ENCODE measurements around the gene COQ8B.

The COQ8B gene

DNA sequence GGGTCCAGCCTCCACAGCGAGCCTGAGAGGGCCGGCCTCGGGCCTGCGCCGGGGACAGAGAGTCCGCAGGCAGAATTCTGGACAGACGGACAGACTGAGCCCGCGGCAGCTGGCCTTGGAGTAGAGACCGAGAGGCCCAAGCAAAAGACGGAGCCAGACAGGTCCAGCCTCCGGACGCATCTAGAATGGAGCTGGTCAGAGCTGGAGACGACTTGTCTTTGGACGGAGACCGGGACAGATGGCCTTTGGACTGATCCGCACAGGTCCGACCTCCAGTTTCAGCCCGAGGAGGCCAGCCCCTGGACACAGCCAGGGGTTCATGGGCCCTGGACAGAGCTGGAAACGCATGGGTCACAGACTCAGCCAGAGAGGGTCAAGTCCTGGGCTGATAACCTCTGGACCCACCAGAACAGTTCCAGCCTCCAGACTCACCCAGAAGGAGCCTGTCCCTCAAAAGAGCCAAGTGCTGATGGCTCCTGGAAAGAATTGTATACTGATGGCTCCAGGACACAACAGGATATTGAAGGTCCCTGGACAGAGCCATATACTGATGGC, 716 bp upstream of the COQ8B start:
- no peak for DNase-seq

DNA sequence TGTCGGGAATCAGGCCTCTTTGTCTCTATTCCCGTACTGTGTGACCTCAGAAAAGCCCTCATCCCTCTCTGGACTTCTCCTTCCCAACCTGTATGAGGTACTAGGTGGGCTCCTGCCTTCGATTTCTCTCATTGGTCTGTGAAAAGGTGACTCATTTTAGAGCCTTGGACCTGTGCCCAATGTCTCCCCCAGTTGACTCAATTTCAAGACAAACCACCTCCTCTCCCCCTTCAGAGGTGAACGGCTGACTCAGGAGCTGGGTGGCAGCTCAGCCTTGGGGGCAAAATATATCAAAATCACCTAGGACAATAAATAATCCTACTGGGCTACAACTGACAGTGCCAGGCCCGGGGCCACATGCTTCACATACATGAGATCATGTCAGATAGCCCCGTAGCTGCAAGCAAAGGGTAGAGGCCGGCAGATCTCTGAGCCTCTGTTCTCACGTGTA, 630 bp downstream of the COQ8B start:
- no peak for DNase-seq

DNA sequence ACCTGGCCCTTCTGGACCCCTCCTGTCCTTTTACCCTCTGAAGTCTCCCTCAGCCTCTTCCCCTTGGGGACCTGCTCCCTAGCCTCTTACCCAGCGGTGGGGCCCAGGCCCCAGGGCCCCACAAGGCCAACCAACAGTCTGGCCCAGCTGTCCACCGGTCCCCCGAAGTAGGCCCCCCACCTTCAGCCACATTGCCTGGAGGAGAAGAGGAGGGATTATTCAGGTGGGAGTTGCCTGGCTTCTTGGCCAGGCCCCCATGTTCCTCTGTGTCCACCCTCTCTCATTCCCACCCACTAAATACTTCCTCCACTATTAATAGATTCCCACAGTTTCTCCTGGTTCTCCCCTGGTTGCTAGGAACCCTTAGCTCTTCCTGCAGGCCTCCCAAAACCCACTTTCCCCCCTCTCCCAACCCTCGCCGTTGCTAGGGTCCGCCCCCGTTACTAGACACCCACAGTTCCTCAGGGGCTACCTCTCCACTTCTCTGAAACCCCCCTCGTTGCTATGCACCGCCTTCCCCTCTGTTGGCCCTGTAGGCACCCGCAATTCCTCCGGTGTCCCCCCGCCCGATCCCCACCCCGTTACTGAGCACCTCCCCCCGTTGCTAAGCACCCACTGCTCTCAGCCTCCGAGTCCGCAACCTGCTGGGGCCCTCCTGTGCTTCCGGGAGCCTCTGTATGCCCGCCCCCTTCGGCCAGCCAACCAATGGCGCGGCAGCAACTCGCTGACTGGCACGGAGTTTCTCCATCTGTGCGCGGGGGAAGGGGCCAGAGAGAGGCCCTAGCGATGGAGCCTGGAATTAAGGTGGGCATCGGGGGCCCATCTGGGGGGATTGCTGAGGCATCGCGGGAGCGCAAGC, 2.0 kb downstream of the COQ8B start:
- no peak for DNase-seq

DNA sequence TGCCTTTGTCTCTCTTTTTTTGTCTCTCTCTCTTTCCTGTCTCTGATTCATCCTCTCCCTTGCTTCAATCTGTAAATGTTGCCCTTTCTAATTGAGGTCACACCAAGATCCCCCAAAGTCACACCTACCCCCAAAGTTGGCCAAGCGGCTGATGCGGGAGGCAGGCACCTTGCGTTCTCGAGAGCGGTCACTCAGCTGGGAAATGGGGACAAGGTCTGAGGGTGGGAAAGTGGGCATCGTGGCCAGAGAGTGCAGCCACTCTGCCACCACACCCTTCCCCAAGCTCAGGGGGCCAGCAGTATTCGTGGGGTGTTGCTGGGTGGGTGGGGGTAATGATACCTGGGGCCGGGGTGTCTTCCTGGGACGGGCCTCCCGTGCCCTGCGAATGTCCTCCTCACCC, 2.7 kb downstream of the COQ8B start:
- DNase-seq, result no peak

DNA sequence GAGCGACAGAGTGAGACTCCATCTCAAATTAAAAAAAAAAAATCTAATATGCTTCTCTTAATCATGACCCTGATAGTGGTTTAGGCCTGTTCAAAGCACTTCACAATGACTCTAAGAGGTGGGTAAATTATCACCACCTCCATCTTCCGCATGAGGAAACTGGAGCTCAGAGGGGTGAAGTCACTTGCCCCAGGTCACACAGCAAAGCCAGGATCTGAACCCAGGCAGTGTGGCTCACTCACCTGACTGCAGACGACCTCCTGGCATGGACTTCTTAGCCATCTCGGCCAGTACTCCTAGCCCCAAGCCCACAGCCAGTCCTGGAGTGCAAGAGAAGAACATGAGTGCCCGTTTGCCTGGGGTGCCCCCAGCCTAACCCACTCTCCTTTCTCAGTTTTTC, 6.9 kb downstream of the COQ8B start:
- DNase-seq, result no peak

DNA sequence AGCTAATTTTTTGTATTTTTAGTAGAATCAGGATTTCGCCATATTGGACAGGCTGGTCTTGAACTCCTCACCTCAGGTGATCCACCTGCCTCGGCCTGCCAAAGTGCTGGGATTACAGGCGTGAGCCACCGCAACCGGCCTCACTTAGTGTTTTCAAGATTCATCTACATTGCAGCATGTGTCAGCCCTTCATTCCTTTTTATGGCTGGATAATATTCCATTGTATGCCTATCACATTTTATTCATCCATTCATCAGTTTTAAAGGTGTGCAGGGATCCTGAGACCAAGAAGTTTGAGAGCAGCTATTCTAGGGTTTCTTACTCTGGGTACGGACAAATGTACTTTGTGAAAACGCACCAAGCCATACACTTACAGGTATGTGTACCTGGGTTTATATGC, 9.1 kb downstream of the COQ8B start:
- DNase-seq, result no peak

DNA sequence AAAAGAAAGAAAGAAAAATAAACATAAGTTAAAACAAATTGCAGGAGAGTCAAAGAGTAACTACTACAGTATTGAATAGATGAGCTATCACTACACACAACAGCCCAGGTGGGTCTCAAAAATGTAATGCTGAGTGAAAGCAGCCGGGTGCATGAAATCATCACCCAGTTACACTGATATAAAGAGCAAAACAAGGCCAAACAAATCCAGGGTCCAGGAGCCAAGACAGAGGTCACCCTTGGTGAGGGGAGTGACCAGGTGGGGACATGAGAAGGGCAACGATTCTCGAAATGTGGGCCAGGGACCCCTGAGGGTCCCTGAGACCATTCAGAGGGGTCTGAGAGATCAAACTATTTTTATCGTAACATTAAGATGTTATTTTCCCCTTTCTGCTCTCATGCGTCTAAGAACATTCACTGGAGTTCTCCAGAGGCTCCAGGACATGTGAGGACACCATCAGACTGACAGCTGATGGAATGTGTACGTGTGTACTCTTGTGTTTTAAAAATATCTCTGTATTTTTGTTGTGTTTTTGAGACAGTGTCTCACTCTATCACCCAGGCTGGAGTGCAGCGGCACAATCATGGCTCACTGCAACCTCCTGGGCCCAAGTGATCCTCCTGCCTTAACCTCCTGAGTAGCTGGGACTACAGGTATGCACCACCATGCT, 10.6 kb downstream of the COQ8B start:
- no peak for DNase-seq

DNA sequence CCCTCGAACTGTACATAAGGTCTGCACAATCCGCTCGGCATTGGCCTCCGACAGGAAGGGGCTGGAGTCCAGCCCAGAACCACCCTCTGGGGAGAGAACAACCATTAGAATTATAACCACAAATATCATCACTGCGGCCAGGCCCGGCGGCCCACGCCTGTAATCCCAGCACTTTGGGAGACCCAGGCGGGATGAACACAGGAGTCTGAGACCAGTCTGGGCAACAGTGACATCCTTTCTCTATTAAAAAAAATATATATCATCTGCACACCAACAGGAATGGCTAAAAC, 11.4 kb downstream of the COQ8B start:
- no peak for DNase-seq

DNA sequence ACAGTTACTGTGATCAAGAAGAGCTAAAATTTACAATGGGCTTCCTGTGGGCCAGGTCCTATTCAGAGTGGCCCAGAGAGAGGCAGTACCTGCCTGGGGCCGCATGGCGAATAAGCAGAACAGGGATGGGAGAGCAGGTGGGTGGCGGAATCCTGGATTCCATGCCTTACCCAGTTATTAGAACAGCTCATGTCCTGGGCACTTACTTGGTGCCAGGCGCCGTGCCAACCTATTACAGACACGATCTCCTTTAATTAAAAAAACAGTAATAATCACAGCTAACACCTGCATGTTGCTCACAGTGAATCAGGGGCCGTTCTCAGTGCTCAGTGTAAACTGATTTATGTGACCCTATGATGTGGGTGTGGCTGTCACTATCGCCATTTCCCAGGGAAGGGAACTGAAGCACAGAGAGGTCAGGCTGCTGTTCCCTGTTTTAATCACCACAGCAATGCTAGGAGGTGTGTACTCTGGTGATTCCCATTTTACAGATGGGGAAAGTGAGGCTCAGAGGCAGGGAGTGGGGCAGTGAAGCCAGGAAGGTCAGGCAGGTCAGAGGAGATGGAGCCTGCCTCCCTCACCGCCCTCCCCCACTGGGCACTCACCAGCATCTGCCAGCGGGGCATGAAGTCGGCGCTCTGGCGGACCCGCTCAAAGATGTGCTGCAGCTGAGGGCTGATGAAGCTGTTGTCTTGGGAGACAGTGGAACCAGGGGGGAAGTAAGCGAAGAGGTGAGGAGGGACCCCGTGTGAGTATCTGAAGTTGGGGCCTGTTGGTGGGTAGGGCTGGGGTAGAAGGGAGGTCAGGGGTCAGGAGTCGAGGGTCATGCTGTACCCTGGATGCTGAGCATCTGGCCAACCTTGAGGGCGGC, 12.0 kb downstream of the COQ8B start:
- DNase-seq, result no peak

DNA sequence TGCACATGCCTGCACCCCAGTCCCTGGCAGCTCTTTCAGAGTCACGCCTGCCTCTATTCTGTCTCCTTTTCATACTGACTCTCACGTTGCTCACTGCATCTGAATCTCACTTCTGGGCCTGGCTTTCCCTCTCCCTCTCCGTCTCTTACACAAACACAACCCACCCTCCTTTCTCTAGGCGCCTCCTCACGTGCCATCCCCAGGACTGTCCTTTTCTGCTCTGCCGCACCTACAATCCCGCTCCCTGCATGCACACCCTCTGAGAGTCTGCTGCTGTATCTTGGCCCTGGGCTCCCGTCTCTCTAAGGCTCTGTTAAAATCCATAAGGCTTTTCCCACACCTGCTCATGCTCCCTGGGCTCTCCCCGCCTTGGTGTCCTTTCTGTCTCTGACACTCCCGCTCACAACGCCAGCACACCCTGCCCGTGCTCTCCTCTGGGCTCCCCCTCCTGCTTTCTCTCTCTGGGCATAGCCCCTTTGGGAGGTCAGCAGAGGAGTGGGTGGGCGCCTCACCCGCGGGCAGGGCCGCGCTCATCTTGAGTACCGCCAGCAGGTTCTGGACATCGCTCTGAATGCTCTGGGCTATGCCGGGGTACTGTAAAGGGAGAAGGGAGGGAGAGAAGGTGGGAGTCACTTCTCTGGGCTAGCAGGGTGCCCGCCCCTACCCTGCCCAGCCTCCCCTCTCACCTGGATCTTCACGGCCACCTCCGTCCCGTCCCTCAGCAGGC, 13.5 kb downstream of the COQ8B start:
- no peak for DNase-seq

DNA sequence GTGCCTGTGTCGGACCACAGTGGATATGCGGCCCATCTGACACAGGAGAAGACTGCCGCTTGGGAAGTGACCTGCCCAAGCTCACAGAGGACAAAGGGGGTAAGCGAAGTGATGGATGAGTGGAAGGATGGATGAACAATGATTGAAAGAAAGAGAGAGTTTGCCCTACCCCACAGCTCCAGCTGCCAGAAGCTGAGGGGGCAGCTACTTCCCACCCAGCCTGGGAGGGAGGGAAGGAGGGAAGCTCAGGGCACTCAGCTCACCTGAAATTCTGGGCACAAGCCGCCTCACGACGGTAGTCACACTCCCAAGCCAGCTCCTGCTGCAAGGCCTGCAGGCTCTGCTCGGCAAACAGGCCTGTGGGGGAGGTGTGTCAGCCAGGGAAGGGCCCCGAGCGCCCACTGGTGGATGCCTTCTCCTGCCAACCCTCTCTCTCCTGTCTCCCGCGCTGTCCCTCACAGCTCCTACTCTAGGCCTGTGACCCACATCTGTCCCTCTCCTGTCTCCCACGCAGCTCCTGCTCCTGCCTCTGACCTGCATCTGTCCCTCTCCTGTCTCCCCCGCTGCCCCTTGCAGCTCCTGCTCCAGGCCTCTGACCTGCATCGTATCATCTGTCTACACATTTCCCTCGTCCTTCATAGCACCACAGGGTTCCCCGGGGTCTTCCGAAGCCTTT, 14.2 kb downstream of the COQ8B start:
- no peak for DNase-seq

DNA sequence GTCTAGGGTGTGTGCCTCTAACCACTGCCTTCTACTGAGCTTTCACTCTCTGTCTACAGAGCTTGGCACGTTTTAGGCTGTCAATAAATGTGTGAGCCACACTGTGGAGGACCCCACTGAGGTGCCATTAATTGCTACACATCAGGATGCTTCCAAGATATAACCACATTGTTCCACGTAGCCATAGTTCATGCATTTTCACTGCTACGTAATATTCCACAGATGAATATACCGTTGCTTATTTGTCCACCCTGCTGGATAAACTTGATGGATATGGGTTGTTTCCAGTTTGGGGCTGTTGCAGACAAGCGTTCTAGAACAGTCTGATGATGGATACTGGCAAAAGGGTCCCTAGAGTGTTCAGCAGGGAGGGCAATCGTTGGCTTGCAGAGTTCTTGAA, 14.9 kb downstream of the COQ8B start:
- DNase-seq, result no peak

DNA sequence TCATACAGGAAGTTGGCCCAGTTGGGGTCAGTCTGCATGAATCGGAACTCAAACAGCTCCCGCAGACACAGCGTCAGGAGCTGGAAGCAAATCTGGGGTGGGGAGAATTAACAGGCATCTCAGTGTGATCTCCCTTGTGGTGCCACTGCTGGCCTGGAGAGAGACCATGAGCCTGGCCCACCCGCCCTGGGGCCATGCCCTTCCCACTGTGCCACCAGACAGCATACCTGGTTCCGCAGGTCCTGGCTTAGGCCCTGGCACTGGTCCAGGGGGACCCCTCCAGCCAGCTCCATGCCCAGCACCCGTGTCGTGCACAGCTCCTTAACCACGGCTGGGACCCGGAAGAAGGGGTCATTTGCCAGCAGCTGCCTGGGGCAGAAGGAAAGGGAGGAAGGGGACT, 16.6 kb downstream of the COQ8B start:
- DNase-seq, result no peak

DNA sequence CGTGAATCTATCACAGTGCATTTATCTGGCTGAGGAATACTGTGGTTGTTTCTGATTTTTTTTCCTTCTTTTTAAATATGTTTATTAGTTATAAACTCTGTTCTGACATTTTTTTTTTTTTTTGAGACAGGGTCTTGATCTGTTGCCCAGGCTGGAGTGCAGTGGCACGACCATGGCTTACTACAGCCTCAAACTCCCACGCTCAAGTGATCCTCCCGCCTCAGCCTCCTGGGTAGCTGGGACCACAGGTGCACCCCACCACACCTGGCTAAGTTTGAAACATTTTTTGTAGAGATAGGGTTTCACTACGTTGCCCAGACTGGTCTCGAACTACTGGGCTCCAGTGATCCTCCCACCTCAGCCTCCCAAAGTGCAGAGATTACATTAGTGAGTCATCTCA, 19.7 kb downstream of the COQ8B start:
- DNase-seq, result no peak

DNA sequence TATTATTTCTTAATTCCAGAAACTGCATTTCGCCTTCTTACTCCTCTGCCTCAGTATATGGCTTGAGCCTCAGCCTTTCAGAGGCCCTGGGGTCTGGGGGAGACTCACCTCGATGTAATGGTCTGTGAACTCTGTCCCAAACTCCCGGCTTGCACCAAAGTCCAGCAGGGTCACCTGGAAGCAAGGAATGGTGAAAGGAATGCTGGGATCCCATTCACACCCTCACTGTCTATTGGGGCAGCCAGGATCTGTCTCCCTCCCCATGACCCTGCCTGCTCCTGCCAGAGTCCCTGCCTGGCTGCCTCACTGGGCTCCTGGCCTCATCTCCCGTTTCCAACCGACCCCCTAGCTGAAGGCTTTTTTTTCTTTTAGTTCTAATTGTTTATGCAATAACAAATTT, 20.8 kb downstream of the COQ8B start:
- no peak for DNase-seq

DNA sequence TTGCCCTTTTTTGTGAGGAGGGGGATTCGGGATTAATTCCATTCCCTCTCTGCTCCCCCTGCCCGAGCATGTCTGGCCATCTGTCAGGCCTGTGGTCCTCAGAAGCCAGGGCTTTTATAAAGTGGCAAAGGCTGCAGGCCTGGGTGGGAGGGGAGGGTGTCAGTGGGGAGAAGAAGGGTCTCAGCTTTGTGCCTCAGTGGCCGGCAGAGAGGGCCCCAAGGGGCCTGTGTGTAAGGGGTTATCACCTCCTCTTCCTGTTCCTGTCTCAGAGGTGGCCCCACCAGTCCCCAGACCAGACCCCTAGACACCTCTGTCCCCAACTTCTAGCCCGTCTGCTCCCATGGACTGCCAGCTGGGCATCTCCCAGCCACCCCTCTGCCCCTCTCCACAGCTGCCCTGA, 22.8 kb downstream of the COQ8B start:
- DNase-seq, result no peak

DNA sequence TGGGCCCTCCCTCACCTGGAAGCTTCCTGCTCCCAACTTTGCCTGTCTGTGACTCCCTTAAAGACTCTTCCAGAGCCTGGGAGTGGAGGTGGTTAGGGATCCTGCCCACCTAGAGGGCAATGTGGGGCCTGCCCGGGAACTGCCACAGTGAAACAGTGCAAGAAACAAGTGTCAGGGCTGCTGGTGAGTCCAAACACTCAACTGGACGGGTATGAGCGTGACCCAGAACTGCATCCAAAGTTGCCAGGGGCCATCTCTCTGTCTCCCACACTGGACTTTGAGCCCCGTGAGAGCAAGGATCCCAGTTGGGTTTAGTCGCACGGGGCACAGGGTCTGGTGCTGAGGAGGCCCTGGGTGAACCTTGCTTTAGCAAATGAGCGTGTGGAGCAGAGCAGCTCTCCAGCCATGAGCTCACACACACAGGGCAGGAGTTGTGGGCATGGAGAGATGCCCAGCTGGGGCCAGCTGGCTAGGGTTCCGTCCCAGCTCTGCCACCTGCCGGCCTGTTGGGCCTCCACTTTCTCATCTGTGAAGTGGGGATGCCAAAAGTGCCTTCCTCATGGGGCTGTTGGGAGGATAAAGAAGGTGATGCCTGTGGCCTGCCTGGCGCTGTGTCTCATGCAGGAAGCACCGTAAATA, 23.4 kb downstream of the COQ8B start:
- DNase-seq, result no peak

DNA sequence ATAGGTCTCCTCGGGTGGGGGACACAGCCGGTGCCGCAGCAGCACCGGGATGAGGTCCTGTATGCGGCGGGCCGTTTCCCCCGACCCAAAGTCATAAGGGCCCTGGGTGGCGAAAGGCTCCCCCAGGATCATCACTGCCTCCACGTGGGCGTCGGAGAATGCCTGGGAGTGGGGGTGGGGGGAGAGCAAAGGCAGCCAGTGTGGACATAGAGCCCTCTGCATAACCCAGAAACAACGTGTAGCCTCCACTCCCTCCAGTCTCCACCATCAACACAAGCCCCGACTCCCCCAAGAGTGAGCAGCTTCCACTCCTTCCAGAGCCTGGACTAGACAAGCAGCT, 24.5 kb downstream of the COQ8B start:
- no peak for DNase-seq

DNA sequence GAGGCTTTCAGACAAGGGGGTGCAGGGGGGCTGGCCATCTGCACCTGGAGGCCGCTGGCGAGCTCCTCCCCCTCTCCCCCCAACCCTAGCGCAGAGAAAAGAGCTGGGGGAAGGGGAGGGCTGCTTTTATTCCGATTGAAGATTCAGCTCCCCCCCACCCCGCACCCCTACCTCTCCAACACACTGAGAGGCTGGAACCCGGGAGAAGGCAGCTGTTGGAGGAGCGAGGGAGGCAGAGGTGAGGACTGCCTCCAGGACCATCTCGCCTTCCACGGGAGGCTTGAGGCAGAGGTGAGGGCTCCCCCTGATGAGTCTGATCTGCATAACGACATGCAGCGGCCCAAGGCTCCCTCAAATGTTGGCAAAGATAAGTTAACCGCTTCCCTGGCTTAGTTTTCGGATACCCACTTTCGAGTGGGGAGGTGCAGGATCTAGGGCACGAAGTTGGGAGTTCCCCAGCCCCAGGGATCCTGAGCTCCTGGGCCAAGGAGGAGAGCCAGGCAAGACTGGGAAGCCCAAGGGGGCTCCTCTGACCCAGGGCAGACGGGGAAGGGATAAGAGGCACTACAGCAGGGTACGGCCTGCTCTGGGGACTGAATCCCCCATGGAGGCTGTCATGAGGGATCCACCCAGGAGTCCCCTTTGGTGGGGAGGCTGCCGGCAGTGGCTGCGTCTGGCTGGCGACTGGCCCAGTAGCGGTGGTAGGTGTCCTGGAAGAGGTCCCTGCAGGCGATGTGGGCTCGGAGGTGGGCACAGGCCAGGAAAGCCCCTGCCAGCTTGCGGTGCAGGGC, 25.1 kb downstream of the COQ8B start:
- DNase-seq, result no peak

DNA sequence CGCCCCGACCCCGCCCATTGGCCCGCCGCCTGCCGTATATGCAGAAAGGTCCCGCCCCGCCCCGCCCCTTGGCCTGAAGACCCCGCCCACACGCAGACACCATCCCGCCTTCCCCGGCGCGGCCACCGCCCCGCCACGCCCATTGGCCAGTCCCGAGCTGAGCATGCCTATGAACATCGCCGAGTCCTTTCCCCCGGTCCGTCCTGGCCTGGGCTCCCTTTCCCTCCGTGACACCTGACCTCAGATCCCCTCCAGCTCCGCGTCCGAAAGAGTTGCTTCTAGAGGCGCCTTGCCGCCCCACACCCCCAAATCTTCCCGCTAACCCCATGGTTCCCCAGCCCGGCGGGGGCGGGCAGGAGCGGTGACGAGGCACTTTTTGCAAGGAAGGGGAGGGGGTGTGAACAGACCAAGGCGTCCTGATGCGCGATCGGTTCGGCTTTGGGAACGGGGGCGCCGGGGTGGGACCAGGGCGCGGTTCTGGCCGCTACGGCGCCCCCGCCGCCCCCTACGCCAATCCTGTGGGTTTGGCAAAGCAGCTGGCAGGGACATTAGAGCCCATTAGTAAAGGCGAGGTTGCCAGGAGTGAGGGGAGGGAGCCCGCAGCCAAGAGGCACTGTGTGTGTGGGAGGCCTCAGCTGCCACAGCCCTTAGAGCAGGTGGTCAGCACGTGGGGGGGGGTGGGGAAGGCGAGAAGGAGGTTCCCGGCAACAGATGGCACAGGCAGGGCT, 25.8 kb downstream of the COQ8B start:
- DNase-seq, result no peak
